Measurements from ENCODE around the gene PCIF1.
"Not testable (repeated sequence)": the region's sequence is repeated elsewhere in the genome, so short reads cannot be mapped to it uniquely, and the experiment has no call there.

The PCIF1 gene

DNA sequence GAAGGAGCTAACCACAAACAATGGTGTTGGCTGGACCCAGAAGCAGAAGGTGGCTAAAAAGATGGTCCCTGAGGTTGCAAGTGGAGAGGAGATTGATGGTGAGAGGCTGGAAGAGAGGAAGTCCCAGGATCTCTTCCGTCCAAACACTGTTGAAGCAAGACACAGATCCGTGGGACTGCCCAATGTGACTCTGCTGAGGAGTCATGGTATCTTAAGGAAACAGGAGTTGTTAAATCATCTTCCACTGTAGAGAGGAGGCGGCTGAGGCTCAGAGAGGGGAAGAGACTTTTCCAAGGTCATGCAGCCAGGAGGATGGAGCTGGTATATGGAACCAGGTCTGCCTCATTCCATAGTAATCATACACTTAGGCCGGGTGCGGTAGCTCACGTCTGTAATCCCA, 41.6 kb downstream of the PCIF1 start:
- Histone ChIP-seq H3K4me1 (ENCODE audit: control insufficient read depth in 1 of 2, insufficient read depth in 2 of 2, low read length in 2 of 2) (no peaks in the 10 kb centered on the region), H3K36me3 (ENCODE audit: control insufficient read depth in 1 of 2, insufficient read depth in 2 of 2, low read length in 2 of 2) (peaks cover 0 to 7% of the 10 kb centered on the region in 2 donors), H3K27me3 (ENCODE audit: low read depth, low read length) (no peaks in the 10 kb centered on the region), H3K9me3 (ENCODE audit: control insufficient read depth in 1 of 2, low read length in 2 of 2) (no peaks in the 10 kb centered on the region), H3K27ac (ENCODE audit: low read length) (no peak overlapping the region), H3K4me3 (ENCODE audit: low read depth in 1 of 2, low read length in 2 of 2) (no peak overlapping the region)

DNA sequence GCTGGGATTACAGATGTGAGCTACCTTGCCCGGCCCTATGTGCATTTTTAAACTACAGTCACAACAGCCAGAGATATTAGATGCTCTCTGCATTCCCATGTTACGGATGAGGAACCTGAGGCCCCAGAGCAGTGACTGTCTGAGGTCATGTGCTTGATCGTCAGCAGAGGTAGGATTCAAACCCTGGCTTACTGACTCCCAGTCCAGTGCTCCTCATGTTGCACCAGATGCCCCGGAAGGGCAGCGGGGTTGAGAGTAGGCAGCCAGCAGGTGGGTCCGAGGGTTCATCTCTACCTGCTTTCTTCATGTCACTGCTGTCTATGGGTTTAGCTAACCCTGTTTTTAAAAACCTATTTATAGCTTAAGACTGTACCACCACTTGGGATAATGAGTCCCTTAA, 46.8 kb downstream of the PCIF1 start:
- Histone ChIP-seq H3K36me3 (ENCODE audit: control insufficient read depth in 1 of 2, insufficient read depth in 2 of 2, low read length in 2 of 2) (no peaks in the 10 kb centered on the region), H3K9me3 (ENCODE audit: control insufficient read depth in 1 of 2, low read length in 2 of 2) (no peaks in the 10 kb centered on the region), H3K4me1 (ENCODE audit: control insufficient read depth in 1 of 2, insufficient read depth in 2 of 2, low read length in 2 of 2) (no peaks in the 10 kb centered on the region), H3K4me3 (ENCODE audit: low read depth in 1 of 2, low read length in 2 of 2) (no peak overlapping the region), H3K27ac (ENCODE audit: low read length) (no peak overlapping the region), H3K27me3 (ENCODE audit: low read depth, low read length) (no peaks in the 10 kb centered on the region)

DNA sequence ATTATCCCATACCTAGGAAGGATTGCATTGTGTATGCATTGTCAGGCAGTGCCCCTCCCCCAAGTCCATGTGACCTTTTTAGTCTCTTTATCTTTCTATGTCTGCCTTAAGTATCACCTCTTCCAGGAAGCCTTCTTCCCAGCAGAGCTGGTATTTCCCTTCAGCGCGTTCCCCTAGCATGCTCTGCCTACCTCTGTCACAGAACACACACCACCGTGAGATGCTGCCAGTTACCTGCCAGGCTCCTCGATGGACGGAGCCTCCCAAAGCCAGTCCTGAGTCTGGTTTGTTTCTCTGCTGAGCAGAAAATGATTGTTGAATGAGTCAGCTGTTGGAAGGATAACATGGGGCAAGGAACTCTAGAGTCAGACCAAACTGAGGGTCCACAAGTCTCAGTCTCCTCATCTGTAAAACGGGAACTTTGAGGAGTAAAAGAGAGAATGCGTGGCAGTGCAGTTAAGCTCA, 48.8 kb downstream of the PCIF1 start:
- Histone ChIP-seq H3K36me3 (ENCODE audit: control insufficient read depth in 1 of 2, insufficient read depth in 2 of 2, low read length in 2 of 2) (no peaks in the 10 kb centered on the region), H3K27me3 (ENCODE audit: low read depth, low read length) (no peaks in the 10 kb centered on the region), H3K27ac (ENCODE audit: low read length) (no peak overlapping the region), H3K4me1 (ENCODE audit: control insufficient read depth in 1 of 2, insufficient read depth in 2 of 2, low read length in 2 of 2) (no peaks in the 10 kb centered on the region), H3K4me3 (ENCODE audit: low read depth in 1 of 2, low read length in 2 of 2) (no peak overlapping the region), H3K9me3 (ENCODE audit: control insufficient read depth in 1 of 2, low read length in 2 of 2) (no peaks in the 10 kb centered on the region)

DNA sequence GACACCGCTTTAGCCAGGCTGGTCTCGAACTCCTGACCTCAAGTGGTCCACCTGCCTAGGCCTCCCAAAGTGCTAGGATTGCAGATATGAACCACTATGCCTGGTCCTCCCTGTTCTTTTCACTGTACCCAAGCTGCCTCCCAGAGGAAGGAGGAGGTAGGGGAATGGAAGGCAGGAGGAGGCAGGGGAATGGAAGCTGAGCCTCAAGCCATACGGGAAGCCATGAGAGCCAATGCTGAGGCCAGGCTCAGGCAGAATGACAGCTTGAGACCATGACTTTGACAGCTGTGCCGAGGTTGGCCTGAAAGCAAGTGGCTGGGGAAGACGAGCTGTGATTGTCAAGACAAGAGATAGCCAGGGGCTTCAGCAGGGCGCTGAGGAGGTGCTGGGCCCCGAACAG, 51.1 kb downstream of the PCIF1 start:
- H3K9me3 ChIP-seq (ENCODE audit: control insufficient read depth in 1 of 2, low read length in 2 of 2), result no peaks in the 10 kb centered on the region
- H3K36me3 ChIP-seq (ENCODE audit: control insufficient read depth in 1 of 2, insufficient read depth in 2 of 2, low read length in 2 of 2), result no peaks in the 10 kb centered on the region
- no peaks in the 10 kb centered on the region for H3K4me1 ChIP-seq (ENCODE audit: control insufficient read depth in 1 of 2, insufficient read depth in 2 of 2, low read length in 2 of 2)
- H3K27ac ChIP-seq (ENCODE audit: low read length), result no peak overlapping the region
- H3K27me3 ChIP-seq (ENCODE audit: low read depth, low read length), result no peaks in the 10 kb centered on the region
- H3K4me3 ChIP-seq (ENCODE audit: low read depth in 1 of 2, low read length in 2 of 2), result no peak overlapping the region

- Histone ChIP-seq H3K4me1 (ENCODE audit: control insufficient read depth in 1 of 2, insufficient read depth in 2 of 2, low read length in 2 of 2) (no peaks in the 10 kb centered on the region), H3K36me3 (ENCODE audit: control insufficient read depth in 1 of 2, insufficient read depth in 2 of 2, low read length in 2 of 2) (no peaks in the 10 kb centered on the region), H3K4me3 (ENCODE audit: low read depth in 1 of 2, low read length in 2 of 2) (no peak overlapping the region), H3K9me3 (ENCODE audit: control insufficient read depth in 1 of 2, low read length in 2 of 2) (no peaks in the 10 kb centered on the region), H3K27ac (ENCODE audit: low read length) (no peak overlapping the region), H3K27me3 (ENCODE audit: low read depth, low read length) (no peaks in the 10 kb centered on the region)
Observed at GRCh38 chr20:45987108-45987780, 52.8 kb downstream of the PCIF1 start.

GRCh38 chr20:45988830-45989229, 54.3 kb downstream of the PCIF1 start:
- H3K4me1 ChIP-seq (ENCODE audit: control insufficient read depth in 1 of 2, insufficient read depth in 2 of 2, low read length in 2 of 2); H3K27ac ChIP-seq (ENCODE audit: low read length); H3K9me3 ChIP-seq (ENCODE audit: control insufficient read depth in 1 of 2, low read length in 2 of 2); H3K4me3 ChIP-seq (ENCODE audit: low read depth in 1 of 2, low read length in 2 of 2); H3K36me3 ChIP-seq (ENCODE audit: control insufficient read depth in 1 of 2, insufficient read depth in 2 of 2, low read length in 2 of 2); H3K27me3 ChIP-seq (ENCODE audit: low read depth, low read length): not testable (repeated sequence)

GRCh38 chr20:45991616-45992015, 57.1 kb downstream of the PCIF1 start:
- no peaks in the 10 kb centered on the region for H3K27me3 ChIP-seq (ENCODE audit: low read depth, low read length)

DNA sequence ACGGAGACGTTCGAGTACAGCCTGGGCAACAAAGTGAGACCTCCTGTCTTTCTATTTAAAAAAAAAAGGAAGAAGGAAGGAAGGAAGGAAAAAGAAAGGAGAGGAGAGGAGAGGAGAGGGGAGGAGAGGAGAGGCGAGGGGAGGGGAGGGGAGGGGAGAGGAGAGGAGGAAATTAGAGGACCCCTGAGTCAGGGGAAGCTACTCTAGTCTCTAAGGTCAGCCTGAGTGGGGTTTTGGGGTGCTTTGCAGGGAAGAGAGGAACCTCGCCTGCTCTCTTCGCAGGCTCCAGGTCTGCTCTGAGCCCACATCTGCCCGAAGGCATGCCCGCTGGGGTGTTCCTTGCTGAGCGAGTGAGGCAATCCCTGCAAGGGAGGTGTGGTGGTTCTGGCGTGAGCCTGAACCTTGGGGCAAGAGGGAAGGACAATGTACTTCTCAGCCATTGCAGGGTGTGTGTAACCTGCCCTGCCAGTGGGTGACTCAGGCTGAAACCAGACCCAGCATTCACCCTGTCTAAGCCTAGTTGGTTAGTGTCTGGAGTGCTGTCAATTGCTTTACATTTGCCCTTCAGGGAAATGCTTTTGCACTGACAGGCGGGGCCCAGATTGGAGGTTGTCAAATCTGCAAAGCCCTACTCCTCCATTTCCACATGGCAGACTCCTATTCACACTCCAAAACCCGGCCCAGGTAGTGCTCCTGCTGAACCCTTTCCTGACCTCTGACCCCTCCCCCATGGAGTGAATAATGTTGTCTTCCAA, 58.9 kb downstream of the PCIF1 start:
- no peaks in the 10 kb centered on the region for H3K27me3 ChIP-seq (ENCODE audit: low read depth, low read length)
- no peaks in the 10 kb centered on the region for H3K36me3 ChIP-seq (ENCODE audit: control insufficient read depth in 1 of 2, insufficient read depth in 2 of 2, low read length in 2 of 2)
- no peak overlapping the region for H3K27ac ChIP-seq (ENCODE audit: low read length)
- H3K4me1 ChIP-seq (ENCODE audit: control insufficient read depth in 1 of 2, insufficient read depth in 2 of 2, low read length in 2 of 2), result no peaks in the 10 kb centered on the region
- H3K4me3 ChIP-seq (ENCODE audit: low read depth in 1 of 2, low read length in 2 of 2), result no peak overlapping the region
- H3K9me3 ChIP-seq (ENCODE audit: control insufficient read depth in 1 of 2, low read length in 2 of 2), result no peaks in the 10 kb centered on the region

More at GRCh38 chr20:45991616-45992015, 57.1 kb downstream of the PCIF1 start:
- Histone ChIP-seq H3K36me3 (ENCODE audit: control insufficient read depth in 1 of 2, insufficient read depth in 2 of 2, low read length in 2 of 2) (no peaks in the 10 kb centered on the region), H3K27ac (ENCODE audit: low read length) (no peak overlapping the region), H3K4me1 (ENCODE audit: control insufficient read depth in 1 of 2, insufficient read depth in 2 of 2, low read length in 2 of 2) (no peaks in the 10 kb centered on the region), H3K9me3 (ENCODE audit: control insufficient read depth in 1 of 2, low read length in 2 of 2) (no peaks in the 10 kb centered on the region), H3K4me3 (ENCODE audit: low read depth in 1 of 2, low read length in 2 of 2) (no peak overlapping the region)

- H3K27ac ChIP-seq (ENCODE audit: low read length), result no peak overlapping the region
Observed at GRCh38 chr20:45994761-45995493, 60.4 kb downstream of the PCIF1 start.

GRCh38 chr20:45995495-45996097, 61.1 kb downstream of the PCIF1 start:
- H3K4me1 ChIP-seq (ENCODE audit: control insufficient read depth in 1 of 2, insufficient read depth in 2 of 2, low read length in 2 of 2); H3K27ac ChIP-seq (ENCODE audit: low read length); H3K4me3 ChIP-seq (ENCODE audit: low read depth in 1 of 2, low read length in 2 of 2); H3K9me3 ChIP-seq (ENCODE audit: control insufficient read depth in 1 of 2, low read length in 2 of 2); H3K36me3 ChIP-seq (ENCODE audit: control insufficient read depth in 1 of 2, insufficient read depth in 2 of 2, low read length in 2 of 2); H3K27me3 ChIP-seq (ENCODE audit: low read depth, low read length): not testable (repeated sequence)

More at GRCh38 chr20:45994761-45995493, 60.4 kb downstream of the PCIF1 start:
- Histone ChIP-seq H3K4me3 (ENCODE audit: low read depth in 1 of 2, low read length in 2 of 2) (no peak overlapping the region), H3K4me1 (ENCODE audit: control insufficient read depth in 1 of 2, insufficient read depth in 2 of 2, low read length in 2 of 2) (no peaks in the 10 kb centered on the region), H3K36me3 (ENCODE audit: control insufficient read depth in 1 of 2, insufficient read depth in 2 of 2, low read length in 2 of 2) (no peaks in the 10 kb centered on the region), H3K27me3 (ENCODE audit: low read depth, low read length) (no peaks in the 10 kb centered on the region), H3K9me3 (ENCODE audit: control insufficient read depth in 1 of 2, low read length in 2 of 2) (no peaks in the 10 kb centered on the region)

- peaks cover 0 to 4% of the 10 kb centered on the region in 2 donors for H3K4me1 ChIP-seq (ENCODE audit: control insufficient read depth in 1 of 2, insufficient read depth in 2 of 2, low read length in 2 of 2)
- no peak overlapping the region for H3K4me3 ChIP-seq (ENCODE audit: low read depth in 1 of 2, low read length in 2 of 2)
- no peaks in the 10 kb centered on the region for H3K9me3 ChIP-seq (ENCODE audit: control insufficient read depth in 1 of 2, low read length in 2 of 2)
- peaks cover 4% of the 10 kb centered on the region for H3K27me3 ChIP-seq (ENCODE audit: low read depth, low read length)
- no peak overlapping the region for H3K27ac ChIP-seq (ENCODE audit: low read length)
- H3K36me3 ChIP-seq (ENCODE audit: control insufficient read depth in 1 of 2, insufficient read depth in 2 of 2, low read length in 2 of 2), result no peaks in the 10 kb centered on the region
Observed at GRCh38 chr20:45997187-45997586, 62.7 kb downstream of the PCIF1 start.
